GM19463 (cell line): Measurements from ENCODE around the gene GFOD2.

ENCODE experiments used
- ATAC-seq: cut with Tn5 transposase; IDR thresholded peaks from one replicate; pipeline ENCODE4 v1.9.1; 2021; ENCODE audit warnings: mild to moderate bottlenecking, moderate library complexity; ENCODE audit not compliant: unreplicated experiment

The GFOD2 gene

DNA sequence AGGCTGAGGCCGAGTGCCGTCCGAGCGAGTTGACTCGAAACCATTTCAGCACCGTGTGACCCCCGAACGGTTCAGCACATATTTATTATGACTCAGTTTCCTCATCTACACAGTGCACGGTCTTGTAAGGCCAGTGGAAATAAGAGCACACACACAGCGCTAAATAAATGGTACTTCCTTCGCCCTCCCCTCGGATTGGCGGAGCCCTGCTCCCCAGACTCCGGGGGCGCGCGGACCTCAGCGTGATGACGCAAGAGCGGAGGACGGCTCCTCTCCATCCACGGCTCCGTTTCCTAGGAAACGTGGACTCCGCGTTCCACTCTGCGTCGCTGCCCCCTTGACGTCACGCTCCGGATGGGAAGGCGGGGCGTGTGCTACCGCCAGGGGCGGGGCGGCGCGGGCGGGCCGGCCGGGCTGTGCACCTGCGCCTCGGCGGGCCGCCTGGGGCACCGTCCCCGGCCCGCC lies 58.5 kb downstream of the GFOD2 start, which contains the start of gene PARD6A:
Gene PARD6A, plus strand, starts transcription at position 397 of the 465 bp plus-strand sequence. CDS start 79 bp downstream, outside the sequence.
- ATAC-seq = peak; percentile 82

DNA sequence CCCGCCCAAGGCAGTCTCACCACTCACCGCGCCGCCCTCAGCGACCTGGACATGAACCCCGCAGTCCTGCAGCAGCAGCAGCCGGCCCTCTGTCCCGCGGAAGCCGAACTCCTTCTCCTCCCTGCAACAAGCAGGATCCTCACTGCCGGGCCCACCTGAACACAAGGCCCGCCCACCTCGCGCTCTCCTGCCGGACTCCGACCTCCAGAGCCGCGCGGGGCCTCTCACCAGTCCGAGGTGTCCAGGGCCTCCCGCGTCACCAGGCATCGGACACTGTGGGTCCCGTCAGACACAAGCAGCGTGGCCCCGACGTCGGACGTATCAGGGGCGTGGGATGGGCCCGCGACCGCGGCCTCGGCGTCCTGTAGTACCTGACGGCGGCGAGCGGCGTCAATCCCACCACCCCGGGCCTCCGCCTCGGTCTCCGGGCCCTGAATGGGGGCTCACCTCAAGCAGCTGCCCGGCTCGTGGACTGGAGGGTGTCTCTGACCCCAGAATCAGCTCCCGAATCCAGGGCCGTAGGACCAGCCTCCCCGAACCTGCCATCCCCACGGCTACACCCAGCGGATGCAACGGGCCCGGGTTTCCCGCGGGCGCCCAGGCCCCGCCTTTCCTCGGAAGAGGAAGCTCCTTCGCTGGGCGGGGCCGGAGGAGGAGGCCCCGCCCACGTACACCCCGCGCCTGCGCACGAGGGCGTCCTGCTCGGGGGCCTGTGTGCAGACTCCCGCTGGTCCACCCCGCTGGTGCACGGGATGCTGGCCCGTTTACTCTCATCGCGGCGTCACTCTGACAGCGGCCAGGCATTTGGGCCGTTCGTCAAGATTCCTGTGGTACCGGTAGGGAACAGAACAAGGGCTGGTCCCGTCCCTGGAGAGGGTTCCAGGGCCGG lies 59.2 kb downstream of the GFOD2 start, which contains the start of gene ACD:
Gene ACD, minus strand, starts transcription at position 586 of the 889 bp plus-strand sequence. Its CDS starts 40 bp downstream, at position 546.
- peak; percentile 57 for ATAC-seq

DNA sequence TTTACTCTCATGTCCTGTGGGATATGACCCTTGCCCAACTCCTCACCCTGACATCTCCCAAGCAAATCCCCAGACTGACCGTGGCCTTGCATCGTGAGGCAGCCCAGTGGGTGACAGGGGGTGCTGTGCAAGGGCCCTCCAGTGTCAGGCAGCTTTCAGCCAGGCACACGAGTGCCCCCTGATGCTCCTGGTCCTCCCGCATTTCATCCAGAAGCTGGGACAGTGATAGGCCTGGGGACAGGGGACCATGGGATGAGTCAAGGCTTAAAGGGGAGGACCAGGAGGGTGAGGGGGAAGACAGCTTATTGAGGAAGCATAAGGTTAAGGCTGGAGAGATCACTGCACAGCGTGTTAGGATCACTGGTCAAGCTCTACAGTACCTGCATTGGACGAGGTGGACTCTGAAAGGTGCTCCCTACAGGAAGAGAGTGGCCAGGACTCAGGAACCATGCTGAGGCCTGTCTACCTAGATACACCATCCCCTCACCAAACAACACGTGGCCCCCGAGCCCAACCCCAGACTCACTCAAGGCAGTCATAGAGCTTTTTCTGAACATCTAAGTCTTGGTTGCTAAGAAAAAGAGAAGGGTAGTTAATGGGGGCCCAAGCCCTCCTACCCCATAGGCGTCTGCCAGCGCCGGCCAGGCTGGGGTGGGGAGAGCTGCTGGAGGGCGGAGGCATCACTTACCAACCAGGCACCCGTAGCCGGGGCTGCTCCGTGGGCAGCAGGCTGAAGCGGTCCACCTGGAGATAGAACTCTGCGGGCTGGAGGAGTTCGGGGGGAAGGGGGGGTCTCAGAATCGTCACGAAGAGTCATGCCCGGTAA lies 60.1 kb downstream of the GFOD2 start:
- no peak for ATAC-seq

DNA sequence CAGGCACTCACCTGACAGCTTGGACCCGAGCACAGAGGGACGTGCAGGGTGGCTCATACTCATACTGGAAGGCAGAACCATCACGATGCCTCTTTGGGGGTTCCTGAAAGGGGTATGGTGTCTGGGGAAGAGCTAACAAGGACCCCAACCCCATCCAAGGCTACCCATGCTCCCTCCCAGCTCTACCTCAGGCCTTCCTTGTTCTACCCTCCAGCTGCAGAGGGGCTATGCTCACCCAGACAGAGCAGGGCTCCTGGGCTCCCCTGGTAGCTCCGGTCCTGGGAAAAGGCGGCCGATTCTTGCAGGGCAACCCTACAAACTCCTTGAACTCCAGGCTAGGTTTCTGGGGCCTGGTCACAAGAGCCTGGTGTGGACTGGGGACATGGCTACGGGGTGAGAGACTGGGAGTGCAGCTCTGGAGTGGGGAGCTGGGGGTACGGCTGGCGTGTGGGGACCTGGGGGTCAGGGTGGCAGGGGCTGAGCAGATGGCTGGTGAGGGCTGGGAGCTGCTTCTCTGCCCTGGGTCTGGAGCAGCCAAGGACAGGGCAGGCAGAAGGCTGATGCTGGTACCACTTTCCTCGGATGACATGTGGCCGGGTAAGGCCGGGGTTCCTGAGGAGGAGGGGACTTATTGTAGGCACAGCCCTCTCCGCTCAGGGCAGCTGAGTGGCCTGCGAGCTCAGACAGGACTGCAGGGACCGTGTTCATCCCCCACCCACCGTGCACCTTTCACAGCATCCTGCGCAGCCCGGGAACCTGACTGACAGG lies 61.2 kb downstream of the GFOD2 start:
- no peak for ATAC-seq

DNA sequence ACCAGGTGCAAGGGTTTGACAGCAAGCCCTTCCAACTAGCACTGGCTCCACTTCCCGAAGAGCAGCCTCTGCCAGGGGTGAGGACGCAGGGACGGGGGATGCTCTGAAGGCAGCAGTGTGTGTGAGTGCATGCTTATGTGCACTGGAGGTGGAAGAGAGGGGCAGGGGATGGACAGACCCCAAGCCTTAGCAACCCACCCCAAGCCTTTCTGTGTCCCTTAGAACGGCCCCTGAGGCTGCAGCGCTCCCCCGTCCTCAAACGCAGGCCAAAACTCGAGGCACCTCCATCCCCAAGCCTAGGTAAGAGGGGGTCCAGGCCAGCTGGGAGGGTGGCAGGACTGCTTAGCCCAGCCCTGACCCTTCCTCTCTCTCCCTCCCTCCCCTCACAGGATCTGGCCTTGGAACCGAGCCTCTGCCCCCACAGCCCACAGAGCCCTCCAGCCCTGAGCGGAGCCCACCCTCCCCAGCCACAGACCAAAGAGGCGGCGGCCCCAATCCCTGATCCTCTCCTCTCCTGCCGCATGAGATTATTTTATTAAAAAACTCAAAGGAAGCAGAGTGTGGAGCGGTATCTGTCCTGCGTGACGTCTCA lies 62.0 kb downstream of the GFOD2 start:
- ATAC-seq = no peak

DNA sequence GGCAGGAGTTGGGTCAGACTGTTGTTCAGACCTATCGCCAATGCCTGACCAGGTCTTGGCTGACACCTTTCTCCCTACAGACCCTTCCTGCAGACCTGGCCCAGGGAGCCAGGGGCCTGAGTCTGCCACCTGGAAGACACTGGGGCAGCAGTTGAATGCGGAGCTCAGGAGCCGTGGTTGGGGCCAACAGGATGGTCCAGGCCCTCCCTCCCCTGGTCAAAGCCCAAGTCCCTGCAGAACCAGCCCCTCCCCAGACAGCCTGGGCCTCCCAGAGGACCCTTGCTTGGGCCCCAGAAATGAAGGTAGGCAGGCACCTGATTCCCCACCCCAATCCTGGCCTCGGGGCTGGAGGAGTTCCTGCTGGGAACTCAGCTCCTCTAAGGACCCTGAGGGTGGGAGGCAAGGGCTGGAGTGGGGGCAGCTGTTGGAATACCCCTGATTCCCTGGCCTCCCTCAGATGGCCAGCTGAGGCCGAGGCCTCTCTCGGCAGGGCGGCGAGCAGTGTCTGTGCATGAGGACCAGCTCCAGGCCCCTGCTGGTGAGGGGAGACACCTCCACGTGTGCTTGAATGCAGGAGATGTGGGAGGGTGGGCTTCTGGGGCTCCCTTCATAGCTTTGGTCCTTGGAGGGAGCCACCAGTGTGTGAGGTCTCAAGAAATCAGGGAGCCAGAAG lies 62.6 kb downstream of the GFOD2 start:
- ATAC-seq = no peak

DNA sequence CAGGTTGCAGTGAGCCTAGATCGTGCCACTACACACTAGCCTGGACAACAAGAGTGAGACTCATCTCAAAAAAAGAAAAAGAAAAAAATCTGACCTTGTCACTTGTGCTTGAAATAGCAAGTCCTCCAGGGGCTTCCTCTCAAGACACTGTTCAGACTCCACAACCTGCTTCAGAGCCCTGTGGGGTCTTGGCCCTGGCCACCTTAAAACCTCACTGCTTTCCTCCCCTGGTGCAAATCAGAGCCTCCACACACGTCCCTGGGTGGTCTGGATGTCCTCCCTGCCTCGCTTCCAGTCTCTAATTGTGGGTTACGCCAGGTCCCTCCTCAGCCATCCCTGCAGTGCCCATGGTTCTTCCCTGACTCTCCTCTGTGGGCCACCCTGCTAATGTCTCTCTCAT lies 63.8 kb downstream of the GFOD2 start:
- ATAC-seq = no peak

DNA sequence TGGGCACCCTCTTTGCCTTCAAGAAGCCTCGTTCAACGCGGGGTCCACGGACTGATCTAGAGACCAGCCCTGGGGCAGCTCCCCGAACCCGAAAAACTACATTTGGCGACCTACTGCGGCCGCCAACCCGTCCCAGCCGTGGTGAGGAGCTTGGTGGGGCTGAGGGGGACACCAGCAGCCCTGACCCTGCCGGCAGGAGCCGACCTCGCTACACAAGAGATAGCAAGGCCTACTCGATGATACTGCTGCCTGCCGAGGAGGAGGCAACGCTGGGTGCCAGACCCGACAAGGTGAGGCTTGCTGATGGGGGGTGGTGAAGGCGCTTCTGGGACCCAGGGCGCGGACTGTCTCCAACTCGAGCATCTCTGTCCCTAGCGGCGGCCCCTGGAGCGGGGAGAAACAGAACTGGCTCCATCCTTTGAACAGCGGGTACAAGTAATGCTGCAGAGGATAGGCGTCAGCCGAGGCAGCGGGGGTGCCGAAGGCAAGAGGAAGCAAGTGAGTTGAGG lies 64.7 kb downstream of the GFOD2 start:
- ATAC-seq = no peak

DNA sequence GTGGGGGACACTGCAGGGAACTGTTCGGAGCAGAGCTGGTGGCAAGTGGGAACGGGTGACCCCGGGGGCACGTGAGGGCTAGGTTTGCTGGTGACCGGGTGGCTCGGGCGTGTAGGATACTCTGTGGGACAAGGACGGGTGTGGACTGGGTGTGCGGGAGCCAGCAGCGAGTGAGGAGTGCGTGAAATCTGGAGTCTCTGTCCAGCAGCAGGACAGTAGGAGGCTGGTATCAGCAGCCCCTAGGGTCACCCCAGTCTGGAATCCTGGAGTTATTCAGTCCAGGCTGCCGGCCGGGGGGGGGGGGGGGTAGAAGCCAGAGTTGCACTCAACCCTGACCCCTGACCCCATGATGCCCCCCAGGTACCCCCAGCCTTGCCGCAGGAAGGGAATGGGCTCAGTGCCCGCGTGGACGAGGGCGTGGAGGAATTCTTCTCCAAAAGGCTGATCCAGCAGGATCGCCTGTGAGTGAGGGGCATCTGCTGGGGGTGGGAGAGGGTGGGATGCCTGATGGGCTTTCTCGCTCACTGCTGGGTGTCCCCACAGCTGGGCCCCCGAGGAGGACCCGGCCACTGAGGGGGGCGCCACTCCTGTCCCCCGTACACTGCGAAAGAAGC lies 65.2 kb downstream of the GFOD2 start:
- no peak for ATAC-seq

DNA sequence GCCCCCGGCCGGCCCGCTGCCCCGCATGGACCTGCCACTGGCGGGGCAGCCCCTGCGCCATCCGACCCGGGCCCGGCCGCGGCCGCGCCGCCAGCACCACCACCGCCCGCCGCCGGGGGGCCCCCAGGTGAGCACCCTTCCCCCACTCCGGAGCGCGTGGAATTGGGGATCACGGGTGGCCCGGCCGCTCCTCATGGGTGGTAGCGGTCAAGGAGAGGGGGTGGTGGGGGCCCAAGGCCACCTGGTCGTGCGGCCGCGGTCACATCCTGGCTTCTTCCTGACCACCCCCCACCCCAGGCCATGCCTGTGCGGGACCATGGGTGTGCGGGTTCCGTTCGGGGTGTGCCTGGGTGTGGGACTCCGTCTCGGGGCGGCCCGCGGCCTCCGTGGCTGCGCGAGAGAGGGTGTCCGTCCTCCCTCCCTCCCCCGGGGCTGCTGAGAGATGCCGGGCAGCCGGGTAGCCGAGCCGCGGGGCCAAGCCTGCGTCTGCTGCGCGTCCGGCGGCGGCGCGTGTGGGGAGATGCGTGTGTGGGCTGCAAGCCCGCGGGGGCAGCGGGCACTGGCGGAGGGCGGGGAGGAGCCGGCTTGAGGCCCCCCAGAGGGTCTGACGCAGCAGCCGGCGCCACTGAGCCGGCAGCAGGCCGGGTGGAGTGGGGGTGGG lies 65.9 kb downstream of the GFOD2 start:
- no peak for ATAC-seq

DNA sequence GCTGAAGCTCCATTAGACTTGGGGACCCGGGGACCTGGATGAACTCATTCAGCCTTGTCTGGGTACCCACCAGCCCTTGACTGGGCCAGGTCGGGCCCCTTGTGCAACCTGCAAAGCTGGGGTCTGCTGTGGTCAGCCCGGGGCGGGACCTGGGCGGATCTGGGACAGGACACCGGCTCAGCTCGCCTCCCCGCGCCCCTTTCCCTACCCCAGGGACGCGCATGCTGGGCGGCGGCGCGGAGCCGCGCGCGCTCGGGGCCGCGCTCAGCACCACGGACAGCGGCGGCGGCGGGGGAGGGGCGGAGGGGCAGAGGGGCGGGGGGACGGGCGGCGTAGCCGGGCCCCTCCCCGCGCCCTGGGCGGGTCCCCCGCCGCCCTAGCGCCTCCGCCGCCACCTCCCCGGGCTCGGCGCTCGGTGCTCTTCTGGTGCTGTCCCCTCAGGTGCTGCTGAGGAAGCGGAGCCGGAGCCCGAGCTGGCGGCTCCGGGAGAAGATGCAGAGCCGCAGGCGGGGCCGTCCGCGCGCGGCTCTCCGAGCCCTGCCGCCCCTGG lies 66.5 kb downstream of the GFOD2 start:
- ATAC-seq = no peak

DNA sequence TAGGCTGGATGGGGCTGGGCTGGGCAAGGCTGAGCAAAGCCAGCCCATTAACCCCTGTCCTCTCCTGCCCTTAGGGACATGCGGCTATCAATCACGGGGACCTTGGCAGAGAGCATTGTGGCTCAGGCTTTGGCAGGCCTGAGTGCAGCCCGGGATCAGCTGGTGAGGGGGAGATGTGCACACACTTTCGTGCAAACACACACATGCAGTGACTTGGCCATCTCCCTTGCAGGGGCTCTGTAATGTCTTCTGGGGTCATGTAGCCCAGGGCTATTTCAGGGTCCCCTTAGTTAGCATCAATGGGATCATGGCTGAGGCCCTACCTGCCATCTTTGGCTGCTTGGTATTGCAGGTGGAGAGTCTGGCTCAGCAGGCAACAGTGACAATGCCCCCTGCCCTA lies 67.3 kb downstream of the GFOD2 start:
- no peak for ATAC-seq

DNA sequence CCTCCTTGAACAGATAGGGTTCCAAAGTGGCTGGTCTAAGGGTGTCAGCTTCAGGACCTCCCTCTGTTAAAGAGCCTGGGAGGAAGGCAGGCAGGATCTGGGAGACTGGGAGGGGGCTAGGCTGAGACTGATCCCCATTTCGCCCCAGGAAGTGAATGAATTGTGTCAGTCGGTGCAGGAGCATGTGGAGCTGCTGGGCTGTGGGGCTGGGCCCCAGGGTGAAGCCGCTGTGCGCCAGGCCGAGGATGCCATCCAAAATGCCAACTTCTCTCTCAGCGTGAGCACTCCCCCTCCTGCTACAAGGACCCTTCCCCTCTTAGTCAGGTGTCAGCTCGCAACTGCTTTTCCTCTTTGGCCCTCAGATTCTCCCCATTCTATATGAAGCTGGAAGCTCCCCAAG lies 68.1 kb downstream of the GFOD2 start:
- ATAC-seq = no peak

DNA sequence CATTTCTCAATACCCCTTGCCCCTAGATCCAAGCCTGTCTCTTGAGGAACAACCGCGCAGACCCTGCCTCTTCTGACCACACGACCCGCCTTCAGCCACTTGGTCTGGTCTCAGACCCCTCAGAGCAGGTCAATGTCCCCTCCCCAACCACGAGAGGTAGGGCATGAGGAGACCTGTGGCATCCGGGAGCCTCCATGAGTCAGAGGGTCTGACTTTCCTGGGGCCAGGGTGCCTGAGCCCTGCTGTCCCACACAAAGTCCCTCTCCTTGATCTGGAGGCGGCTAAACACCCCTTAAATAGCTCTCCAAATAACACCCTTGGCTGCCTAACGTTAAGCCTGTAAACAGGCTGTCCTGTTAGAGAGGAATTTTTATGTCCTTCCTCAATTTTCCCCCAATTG lies 69.1 kb downstream of the GFOD2 start:
- ATAC-seq = no peak

DNA sequence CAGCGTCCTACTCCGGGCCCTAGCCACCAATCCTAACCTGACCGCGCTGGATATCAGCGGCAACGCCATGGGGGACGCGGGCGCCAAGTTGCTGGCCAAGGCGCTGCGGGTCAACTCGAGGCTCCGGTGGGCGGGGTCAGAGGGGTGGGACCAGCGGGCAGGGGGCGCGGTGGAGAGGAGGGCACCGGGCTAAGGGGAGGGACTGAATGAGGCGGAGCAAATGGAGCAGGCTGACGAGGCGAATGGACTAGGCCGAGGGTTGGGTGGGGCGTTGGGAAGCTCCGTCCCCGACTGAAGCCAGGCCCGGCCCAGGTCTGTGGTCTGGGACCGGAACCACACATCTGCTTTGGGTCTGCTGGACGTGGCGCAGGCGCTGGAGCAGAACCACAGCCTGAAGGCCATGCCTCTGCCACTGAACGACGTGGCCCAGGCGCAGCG lies 69.6 kb downstream of the GFOD2 start:
- no peak for ATAC-seq

DNA sequence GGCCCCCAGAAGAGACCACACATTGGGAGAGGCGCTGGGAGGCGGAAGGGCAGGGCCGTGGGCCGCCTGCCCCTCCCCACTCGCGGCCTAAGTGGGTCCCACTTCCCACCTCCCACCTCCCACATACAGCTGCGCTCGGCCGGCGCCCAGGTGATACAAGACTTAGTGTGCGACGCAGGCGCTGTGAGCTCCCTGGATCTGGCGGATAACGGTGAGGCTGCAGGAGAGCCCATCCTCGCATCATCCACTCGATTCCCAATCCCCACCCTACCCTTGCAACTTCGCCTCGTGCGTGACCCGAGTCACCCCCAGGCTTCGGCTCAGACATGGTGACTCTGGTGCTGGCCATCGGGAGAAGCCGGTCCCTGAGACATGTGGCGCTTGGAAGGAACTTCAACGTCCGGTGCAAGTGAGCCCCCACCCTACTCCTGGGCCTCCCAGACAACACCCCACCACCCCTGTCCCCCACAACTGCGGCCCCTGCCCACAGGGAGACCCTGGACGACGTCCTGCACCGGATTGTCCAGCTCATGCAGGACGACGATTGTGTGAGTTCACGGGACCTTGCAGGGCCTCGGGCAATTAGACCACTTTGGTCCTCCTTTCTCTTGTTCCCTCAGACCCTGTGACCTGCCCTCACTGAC lies 70.2 kb downstream of the GFOD2 start:
- ATAC-seq = no peak

DNA sequence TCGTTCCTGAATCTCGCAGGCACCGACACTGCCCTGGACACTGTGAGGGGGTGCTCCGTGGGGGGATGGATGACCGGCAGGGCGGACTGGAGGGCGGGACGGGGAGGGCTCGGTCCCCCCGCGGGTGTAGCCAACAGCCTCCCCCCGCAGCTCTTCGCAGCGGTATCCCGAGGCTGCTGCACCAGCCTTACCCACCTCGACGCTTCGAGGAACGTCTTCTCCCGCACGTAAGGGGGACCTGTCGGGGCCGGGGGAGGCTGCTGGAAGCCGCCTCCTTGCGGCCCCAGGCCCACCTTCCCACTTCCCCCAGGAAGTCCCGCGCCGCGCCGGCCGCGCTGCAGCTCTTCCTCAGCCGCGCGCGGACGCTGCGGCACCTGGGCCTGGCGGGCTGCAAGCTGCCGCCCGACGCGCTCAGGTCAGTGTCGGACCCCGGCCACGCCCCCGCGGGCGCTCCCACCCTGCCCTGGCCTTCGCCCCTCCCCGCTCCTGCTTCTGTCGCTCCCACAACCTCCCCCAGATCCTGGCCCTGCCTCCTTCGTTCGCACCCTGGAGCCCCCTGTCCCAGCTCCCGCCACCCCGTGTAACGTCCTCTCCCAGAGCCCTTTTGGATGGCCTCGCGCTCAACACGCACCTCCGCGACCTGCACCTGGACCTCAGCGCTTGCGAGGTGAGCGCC lies 70.9 kb downstream of the GFOD2 start:
- ATAC-seq = no peak
